Activated T-cell treated with anti-CD3 and anti-CD28 coated beads, Interleukin-2, amount 50 U/mL, for 4 hours (primary cell): ENCODE data around the gene JDP2. TPM values are rescaled to one million over a fixed set of nuclear protein-coding genes. Genes with fewer than 3 reads are reported as not detected.
A peak's percentile ranks its signal among the peaks of the same experiment; 100 is the strongest.

Experiments used
- ATAC-seq, 2 donors: fragments of 200-7000 bp; cut with Tn5 transposase; one replicate each; pipeline ENCODE4 v1.10.0; 2021
- DNase-seq: peaks from one replicate; pipeline ENCODE4 v3.0.0-alpha.2; 2020
- H3K27me3 Mint-ChIP-seq: one replicate; pipeline ENCODE4 v1.8.0; 2021; ENCODE audit warnings: low read depth, mixed read lengths
- H3K36me3 Mint-ChIP-seq: one replicate; pipeline ENCODE4 v1.8.0; 2022; ENCODE audit warnings: mixed read lengths; ENCODE audit not compliant: insufficient read depth
- H3K4me1 Mint-ChIP-seq: one replicate; pipeline ENCODE4 v1.8.0; 2021; ENCODE audit warnings: low read depth, mixed read lengths
- H3K4me3 Mint-ChIP-seq: one replicate; pipeline ENCODE4 v1.8.0; 2021; ENCODE audit warnings: mild to moderate bottlenecking, moderate library complexity, mixed read lengths
- H3K9me3 Mint-ChIP-seq: one replicate; pipeline ENCODE4 v1.8.0; 2021; ENCODE audit warnings: mixed read lengths
- total RNA-seq, 3 donors: library from RNA; stranded (reverse); gene quantifications; one replicate each; pipeline ENCODE4 v1.2.1, GENCODE V29; 2021

Gene JDP2
- total RNA-seq, 3 donors from 2014 or later, result 0.61 to 1.3 (median 1.3) TPM

- DNase-seq (no peak), ATAC-seq (peak; percentile 89)
- Mint-ChIP-seq H3K4me3 (no peak overlapping the region), H3K4me1 (peaks cover 19% of the 10 kb centered on the region), H3K36me3 (no peaks in the 10 kb centered on the region), H3K9me3 (no peaks in the 10 kb centered on the region), H3K27me3 (no peaks in the 10 kb centered on the region)
Observed at GRCh38 chr14:75487155-75487671, 59.4 kb downstream of the JDP2 start.

- Mint-ChIP-seq H3K4me1 (peaks cover 34% of the 10 kb centered on the region), H3K27me3 (no peaks in the 10 kb centered on the region), H3K4me3 (peak overlapping the region; percentile 47), H3K36me3 (no peaks in the 10 kb centered on the region), H3K9me3 (no peaks in the 10 kb centered on the region)
- ATAC-seq (no peak), DNase-seq (no peak)
Observed at GRCh38 chr14:75489480-75489837, 61.6 kb downstream of the JDP2 start.

- no peaks in the 10 kb centered on the region for H3K9me3 Mint-ChIP-seq
- DNase-seq, result no peak
- ATAC-seq, result no peak
- H3K4me3 Mint-ChIP-seq, result no peak overlapping the region
- H3K36me3 Mint-ChIP-seq, result no peaks in the 10 kb centered on the region
- H3K4me1 Mint-ChIP-seq, result peaks cover 46% of the 10 kb centered on the region
- H3K27me3 Mint-ChIP-seq, result no peaks in the 10 kb centered on the region
Observed at GRCh38 chr14:75491376-75491978, 63.7 kb downstream of the JDP2 start.

GRCh38 chr14:75492832-75493591 lies 65.2 kb downstream of the JDP2 start:
- no peaks in the 10 kb centered on the region for H3K36me3 Mint-ChIP-seq
- ATAC-seq, result peak in 1 of 2 donors; percentile 5
- DNase-seq, result no peak
- no peaks in the 10 kb centered on the region for H3K9me3 Mint-ChIP-seq
- no peaks in the 10 kb centered on the region for H3K27me3 Mint-ChIP-seq
- H3K4me1 Mint-ChIP-seq, result peaks cover 47% of the 10 kb centered on the region
- H3K4me3 Mint-ChIP-seq, result no peak overlapping the region

- Mint-ChIP-seq H3K9me3 (no peaks in the 10 kb centered on the region), H3K4me1 (peaks cover 45% of the 10 kb centered on the region), H3K36me3 (no peaks in the 10 kb centered on the region), H3K4me3 (no peak overlapping the region), H3K27me3 (no peaks in the 10 kb centered on the region)
- ATAC-seq, result peak; percentile 11
- DNase-seq, result no peak
Observed at GRCh38 chr14:75493592-75494087, 65.8 kb downstream of the JDP2 start.

GRCh38 chr14:75494896-75495295 lies 67.1 kb downstream of the JDP2 start:
- DNase-seq, result no peak
- Mint-ChIP-seq H3K27me3 (no peaks in the 10 kb centered on the region), H3K9me3 (no peaks in the 10 kb centered on the region), H3K4me3 (no peak overlapping the region), H3K4me1 (peaks cover 44% of the 10 kb centered on the region), H3K36me3 (no peaks in the 10 kb centered on the region)
- no peak for ATAC-seq

GRCh38 chr14:75495399-75495798 lies 67.6 kb downstream of the JDP2 start:
- no peaks in the 10 kb centered on the region for H3K36me3 Mint-ChIP-seq
- peaks cover 44% of the 10 kb centered on the region for H3K4me1 Mint-ChIP-seq

GRCh38 chr14:75495882-75496281 lies 68.1 kb downstream of the JDP2 start:
- DNase-seq, result no peak
- no peak for ATAC-seq
- no peaks in the 10 kb centered on the region for H3K27me3 Mint-ChIP-seq
- H3K9me3 Mint-ChIP-seq, result no peaks in the 10 kb centered on the region
- no peak overlapping the region for H3K4me3 Mint-ChIP-seq
- H3K4me1 Mint-ChIP-seq, result peaks cover 44% of the 10 kb centered on the region
- no peaks in the 10 kb centered on the region for H3K36me3 Mint-ChIP-seq

More at GRCh38 chr14:75495399-75495798, 67.6 kb downstream of the JDP2 start:
- DNase-seq (no peak), ATAC-seq (no peak)
- no peaks in the 10 kb centered on the region for H3K27me3 Mint-ChIP-seq
- H3K9me3 Mint-ChIP-seq, result no peaks in the 10 kb centered on the region
- no peak overlapping the region for H3K4me3 Mint-ChIP-seq

GRCh38 chr14:75496755-75497154 lies 68.9 kb downstream of the JDP2 start:
- DNase-seq (no peak), ATAC-seq (no peak)
- H3K9me3 Mint-ChIP-seq, result no peaks in the 10 kb centered on the region
- H3K36me3 Mint-ChIP-seq, result no peaks in the 10 kb centered on the region
- no peak overlapping the region for H3K4me3 Mint-ChIP-seq
- peaks cover 44% of the 10 kb centered on the region for H3K4me1 Mint-ChIP-seq
- H3K27me3 Mint-ChIP-seq, result no peaks in the 10 kb centered on the region

GRCh38 chr14:75497191-75497590 lies 69.4 kb downstream of the JDP2 start:
- peaks cover 44% of the 10 kb centered on the region for H3K4me1 Mint-ChIP-seq
- ATAC-seq (peak; percentile 73 to 84), DNase-seq (no peak)
- H3K4me3 Mint-ChIP-seq, result no peak overlapping the region
- no peaks in the 10 kb centered on the region for H3K36me3 Mint-ChIP-seq
- H3K27me3 Mint-ChIP-seq, result no peaks in the 10 kb centered on the region
- H3K9me3 Mint-ChIP-seq, result no peaks in the 10 kb centered on the region

GRCh38 chr14:75497701-75498100 lies 69.9 kb downstream of the JDP2 start:
- DNase-seq, result no peak
- peaks cover 41% of the 10 kb centered on the region for H3K4me1 Mint-ChIP-seq
- no peak overlapping the region for H3K4me3 Mint-ChIP-seq
- no peaks in the 10 kb centered on the region for H3K36me3 Mint-ChIP-seq
- no peaks in the 10 kb centered on the region for H3K9me3 Mint-ChIP-seq
- H3K27me3 Mint-ChIP-seq, result no peaks in the 10 kb centered on the region
- peak in 1 of 2 donors; percentile 12 for ATAC-seq

GRCh38 chr14:75499084-75499875 lies 71.5 kb downstream of the JDP2 start:
- H3K36me3 Mint-ChIP-seq, result no peaks in the 10 kb centered on the region
- no peak for DNase-seq
- H3K27me3 Mint-ChIP-seq, result no peaks in the 10 kb centered on the region
- H3K4me3 Mint-ChIP-seq, result no peak overlapping the region
- peak; percentile 52 to 63 for ATAC-seq
- peaks cover 28% of the 10 kb centered on the region for H3K4me1 Mint-ChIP-seq
- no peaks in the 10 kb centered on the region for H3K9me3 Mint-ChIP-seq

GRCh38 chr14:75501080-75501479 lies 73.3 kb downstream of the JDP2 start:
- Mint-ChIP-seq H3K9me3 (peaks cover 3% of the 10 kb centered on the region), H3K4me3 (no peak overlapping the region), H3K27me3 (no peaks in the 10 kb centered on the region), H3K4me1 (peaks cover 17% of the 10 kb centered on the region), H3K36me3 (no peaks in the 10 kb centered on the region)
- no peak for DNase-seq
- ATAC-seq, result no peak

GRCh38 chr14:75504411-75504810 lies 76.6 kb downstream of the JDP2 start:
- no peaks in the 10 kb centered on the region for H3K27me3 Mint-ChIP-seq
- H3K9me3 Mint-ChIP-seq, result peaks cover 17% of the 10 kb centered on the region
- H3K4me1 Mint-ChIP-seq, result peaks cover 2% of the 10 kb centered on the region
- ATAC-seq, result no peak
- DNase-seq, result no peak
- no peaks in the 10 kb centered on the region for H3K36me3 Mint-ChIP-seq
- no peak overlapping the region for H3K4me3 Mint-ChIP-seq
